PC-3 (cell line): ENCODE data around the gene ABCG1.

Experiments used
- EZH2phosphoT487 ChIP-seq: fragments of 300-600 bp; sonication (generic); IDR thresholded peaks from 2 replicates; pipeline ENCODE4 v1.6.1; 2018; ENCODE audit warnings: mild to moderate bottlenecking, antibody characterized with exemption, low read length, borderline replicate concordance
- TF ChIP-seq, protein P1 (sequence below): fragments of 300-600 bp; sonication (generic); conservative IDR thresholded peaks from 2 replicates; pipeline ENCODE4 v1.5.1; 2017; ENCODE audit warnings: antibody characterized with exemption, low read depth, mild to moderate bottlenecking, low read length

- TF ChIP-seq, protein P1, sequence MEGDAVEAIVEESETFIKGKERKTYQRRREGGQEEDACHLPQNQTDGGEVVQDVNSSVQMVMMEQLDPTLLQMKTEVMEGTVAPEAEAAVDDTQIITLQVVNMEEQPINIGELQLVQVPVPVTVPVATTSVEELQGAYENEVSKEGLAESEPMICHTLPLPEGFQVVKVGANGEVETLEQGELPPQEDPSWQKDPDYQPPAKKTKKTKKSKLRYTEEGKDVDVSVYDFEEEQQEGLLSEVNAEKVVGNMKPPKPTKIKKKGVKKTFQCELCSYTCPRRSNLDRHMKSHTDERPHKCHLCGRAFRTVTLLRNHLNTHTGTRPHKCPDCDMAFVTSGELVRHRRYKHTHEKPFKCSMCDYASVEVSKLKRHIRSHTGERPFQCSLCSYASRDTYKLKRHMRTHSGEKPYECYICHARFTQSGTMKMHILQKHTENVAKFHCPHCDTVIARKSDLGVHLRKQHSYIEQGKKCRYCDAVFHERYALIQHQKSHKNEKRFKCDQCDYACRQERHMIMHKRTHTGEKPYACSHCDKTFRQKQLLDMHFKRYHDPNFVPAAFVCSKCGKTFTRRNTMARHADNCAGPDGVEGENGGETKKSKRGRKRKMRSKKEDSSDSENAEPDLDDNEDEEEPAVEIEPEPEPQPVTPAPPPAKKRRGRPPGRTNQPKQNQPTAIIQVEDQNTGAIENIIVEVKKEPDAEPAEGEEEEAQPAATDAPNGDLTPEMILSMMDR: no peak
- no peak for TF ChIP-seq EZH2phosphoT487
These were observed 10.9 kb upstream of the ABCG1 start for GRCh38 chr21:42208036-42208435.
